HG03520 (cell line): ENCODE results near the gene LILRA2.
"Not testable (repeated sequence)": the region's sequence is repeated elsewhere in the genome, so short reads cannot be mapped to it uniquely, and the experiment has no call there.

Source experiments
- ATAC-seq: cut with Tn5 transposase; IDR thresholded peaks from one replicate; pipeline ENCODE4 v1.9.1; 2021; ENCODE audit warnings: mild to moderate bottlenecking, moderate library complexity; ENCODE audit not compliant: unreplicated experiment

LILRA2 gene

GRCh38 chr19:54608205-54608604 lies 34.6 kb downstream of the LILRA2 start:
- no peak for ATAC-seq

- ATAC-seq = no peak
These were observed 35.2 kb downstream of the LILRA2 start for GRCh38 chr19:54608792-54609191.

- ATAC-seq = no peak
These were observed 35.8 kb downstream of the LILRA2 start for GRCh38 chr19:54609356-54609791.

DNA sequence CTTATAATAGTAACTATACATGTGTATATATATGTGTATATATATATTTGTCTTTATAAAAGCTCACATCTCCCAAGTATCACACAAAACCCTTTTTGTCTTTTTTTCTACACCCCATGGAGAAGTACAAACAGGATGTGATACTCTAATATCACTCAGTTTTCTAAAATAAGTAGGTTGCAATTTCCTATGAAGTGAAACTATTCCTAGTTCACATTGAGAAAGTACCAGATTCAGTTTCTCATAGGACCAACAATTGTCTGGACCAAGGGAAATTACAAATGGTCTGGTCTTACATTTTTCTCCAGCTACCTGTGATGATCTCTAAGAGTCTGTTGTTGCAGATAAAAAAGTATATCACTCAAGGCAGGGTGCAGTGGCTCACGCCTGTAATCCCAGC lies 38.8 kb downstream of the LILRA2 start:
- no peak for ATAC-seq

GRCh38 chr19:54614726-54615125 lies 41.1 kb downstream of the LILRA2 start:
- ATAC-seq = no peak

DNA sequence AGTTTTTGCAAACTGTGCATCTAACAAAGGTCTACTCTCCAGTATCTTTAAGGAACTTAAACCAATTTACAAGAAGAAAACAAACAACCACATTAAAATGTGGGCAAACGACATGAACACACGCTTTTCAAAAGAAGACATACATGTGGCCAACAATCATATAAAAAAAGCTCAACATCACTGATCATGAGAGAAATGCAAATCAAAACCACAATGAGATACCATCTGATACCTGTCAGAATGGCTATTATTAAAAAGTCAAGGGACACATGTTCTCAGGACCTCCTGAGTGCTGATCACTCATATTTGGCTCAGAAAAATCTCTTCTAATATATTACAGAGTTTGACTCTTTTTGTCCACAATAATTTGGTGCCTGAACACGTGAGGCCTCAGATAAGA lies 42.5 kb downstream of the LILRA2 start:
- ATAC-seq = no peak

- peak; percentile 82 for ATAC-seq
These were observed 43.4 kb downstream of the LILRA2 start for GRCh38 chr19:54616821-54617560.

- no peak for ATAC-seq
These were observed 46.9 kb downstream of the LILRA2 start for GRCh38 chr19:54620464-54620863.

DNA sequence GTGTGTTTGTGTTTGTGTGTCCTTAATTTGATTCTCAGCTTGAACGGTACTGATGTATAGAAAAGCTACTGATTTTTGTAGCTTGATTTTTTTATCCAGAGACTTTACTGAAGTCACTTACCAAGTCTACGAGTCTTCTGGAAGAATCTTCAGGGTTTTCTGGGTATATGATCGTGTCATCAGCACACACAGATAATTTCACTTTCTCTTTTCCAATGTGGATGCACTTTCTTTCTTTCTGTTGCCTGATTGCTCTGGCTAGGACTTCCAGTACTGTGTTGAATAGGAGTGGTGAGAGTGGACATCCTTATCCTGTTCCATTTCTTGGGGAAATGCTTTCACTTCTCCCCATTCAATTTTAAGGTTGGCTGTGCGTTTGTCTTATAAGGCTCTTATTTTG lies 48.8 kb downstream of the LILRA2 start:
- ATAC-seq = no peak

DNA sequence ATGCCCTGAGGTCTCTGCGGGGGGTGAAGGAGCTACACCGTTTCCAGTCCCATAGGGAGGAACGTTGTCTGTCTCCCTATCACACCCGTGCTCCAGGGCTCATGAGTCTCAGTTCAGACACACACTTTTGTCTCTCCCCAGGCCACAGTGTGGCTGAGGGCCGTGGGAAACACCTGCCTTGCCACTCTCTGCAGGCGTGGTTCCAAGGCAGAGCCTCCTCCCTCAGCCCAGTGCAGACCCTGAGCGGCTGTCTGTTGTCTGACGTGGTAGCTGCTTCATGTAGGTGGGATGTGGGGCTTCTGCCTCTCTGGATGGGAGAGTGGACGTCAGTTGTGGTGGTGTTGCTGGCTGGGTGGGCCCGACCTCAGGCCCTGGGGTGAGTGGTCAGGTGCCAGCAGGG lies 50.6 kb downstream of the LILRA2 start:
- not testable (repeated sequence) for ATAC-seq

DNA sequence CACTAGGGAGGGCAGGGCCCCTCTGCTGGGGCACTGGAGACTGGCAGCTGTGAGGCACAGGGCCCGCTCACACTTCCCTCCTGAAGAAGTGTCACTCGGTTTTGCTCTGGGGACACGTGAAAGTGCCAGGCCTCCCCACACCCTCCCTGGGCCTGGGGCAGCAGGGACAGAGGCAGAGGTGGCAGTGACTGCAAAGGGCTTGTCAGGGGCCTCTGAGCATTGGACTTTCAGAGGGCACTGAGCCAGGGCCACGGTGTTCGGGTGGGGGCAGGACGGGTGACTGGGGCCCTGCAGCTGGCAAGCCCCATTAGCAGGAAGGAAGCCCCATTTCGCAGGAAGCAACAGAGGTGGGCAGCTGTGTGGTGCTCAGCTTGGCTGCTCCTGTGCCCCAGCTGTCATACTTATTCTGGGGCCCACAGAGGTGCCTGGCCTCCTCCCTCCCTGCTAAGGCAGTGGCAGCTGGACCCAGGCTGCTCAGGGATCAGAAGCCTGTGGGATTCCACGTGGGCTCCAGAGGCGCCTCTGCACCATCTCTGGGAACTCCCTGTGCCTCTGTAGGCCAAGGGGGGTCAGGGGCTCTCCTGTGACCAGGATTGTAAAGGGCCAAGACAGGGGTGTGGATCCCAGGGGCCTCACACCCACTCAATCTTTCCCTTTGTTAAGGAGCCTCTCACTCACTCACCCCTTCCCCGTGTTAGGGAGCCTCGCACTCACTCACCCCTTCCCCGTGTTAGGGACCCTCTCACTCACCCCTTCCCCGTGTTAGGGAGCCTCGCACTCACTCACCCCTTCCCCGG lies 51.5 kb downstream of the LILRA2 start:
- not testable (repeated sequence) for ATAC-seq

- no peak for ATAC-seq
These were observed 53.2 kb downstream of the LILRA2 start for GRCh38 chr19:54626757-54627156.

DNA sequence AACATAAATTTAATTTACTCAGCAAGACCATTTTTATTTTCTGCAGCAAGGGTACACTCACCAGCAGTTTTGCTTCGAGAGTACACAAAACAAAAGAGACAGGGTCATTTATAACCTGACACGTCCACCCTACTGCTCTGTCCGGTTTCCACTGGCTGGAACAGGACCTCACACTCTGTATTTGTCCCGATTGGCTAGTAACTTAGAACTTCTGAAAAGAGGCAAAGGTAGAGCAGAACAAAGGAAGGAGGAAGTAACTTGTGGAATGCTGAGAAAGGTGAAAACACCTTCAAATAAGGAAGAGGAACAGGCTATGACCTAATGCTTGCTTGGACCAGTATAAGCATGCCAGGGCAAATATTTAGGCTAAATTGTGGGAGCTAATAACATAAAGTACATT lies 54.3 kb downstream of the LILRA2 start:
- ATAC-seq = not testable (repeated sequence)

GRCh38 chr19:54630262-54630661 lies 56.7 kb downstream of the LILRA2 start, which contains the start of gene LILRB1:
LILRB1 (plus strand) TSS chr19:54630484; CDS start chr19:54631074, 590 bp downstream.
- not testable (repeated sequence) for ATAC-seq

GRCh38 chr19:54630782-54631181 lies 57.2 kb downstream of the LILRA2 start:
- no peak for ATAC-seq

DNA sequence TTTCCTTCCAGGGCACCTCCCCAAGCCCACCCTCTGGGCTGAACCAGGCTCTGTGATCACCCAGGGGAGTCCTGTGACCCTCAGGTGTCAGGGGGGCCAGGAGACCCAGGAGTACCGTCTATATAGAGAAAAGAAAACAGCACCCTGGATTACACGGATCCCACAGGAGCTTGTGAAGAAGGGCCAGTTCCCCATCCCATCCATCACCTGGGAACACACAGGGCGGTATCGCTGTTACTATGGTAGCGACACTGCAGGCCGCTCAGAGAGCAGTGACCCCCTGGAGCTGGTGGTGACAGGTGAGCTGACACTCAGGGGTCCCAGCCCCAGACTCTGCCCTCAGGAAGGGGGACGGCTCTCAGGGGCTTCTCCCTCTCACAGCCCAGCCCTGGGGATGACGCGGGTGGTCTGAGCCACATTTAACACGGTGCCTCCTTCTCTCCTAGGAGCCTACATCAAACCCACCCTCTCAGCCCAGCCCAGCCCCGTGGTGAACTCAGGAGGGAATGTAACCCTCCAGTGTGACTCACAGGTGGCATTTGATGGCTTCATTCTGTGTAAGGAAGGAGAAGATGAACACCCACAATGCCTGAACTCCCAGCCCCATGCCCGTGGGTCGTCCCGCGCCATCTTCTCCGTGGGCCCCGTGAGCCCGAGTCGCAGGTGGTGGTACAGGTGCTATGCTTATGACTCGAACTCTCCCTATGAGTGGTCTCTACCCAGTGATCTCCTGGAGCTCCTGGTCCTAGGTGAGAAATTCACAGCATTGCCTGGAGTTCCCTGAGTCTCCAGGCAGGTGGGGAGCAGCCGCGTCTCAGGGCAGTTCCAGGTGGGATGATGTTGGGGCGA lies 58.1 kb downstream of the LILRA2 start:
- ATAC-seq = not testable (repeated sequence)

GRCh38 chr19:54632517-54632916 lies 58.9 kb downstream of the LILRA2 start:
- ATAC-seq = not testable (repeated sequence)

DNA sequence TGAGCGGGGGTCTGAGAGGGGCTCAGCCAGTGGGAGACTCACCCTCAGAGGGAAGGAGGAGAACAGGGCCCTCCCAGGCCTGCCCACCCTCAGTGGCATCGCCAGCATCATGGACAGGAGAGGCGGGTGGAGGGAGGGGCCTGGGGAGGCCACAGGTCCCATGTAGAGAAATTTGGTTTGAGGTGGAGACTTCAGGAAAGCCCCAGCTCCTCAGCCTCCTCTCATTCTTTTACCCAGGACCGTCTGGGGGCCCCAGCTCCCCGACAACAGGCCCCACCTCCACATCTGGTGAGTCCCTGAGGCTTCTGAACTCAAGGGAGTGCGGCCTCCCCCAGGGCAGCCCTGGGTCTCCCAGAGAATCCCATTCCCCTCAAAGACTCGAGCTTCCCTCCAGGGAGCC lies 59.8 kb downstream of the LILRA2 start:
- no peak for ATAC-seq

GRCh38 chr19:54636081-54636480 lies 62.5 kb downstream of the LILRA2 start:
- not testable (repeated sequence) for ATAC-seq

- no peak for ATAC-seq
These were observed 65.1 kb downstream of the LILRA2 start for GRCh38 chr19:54638683-54639082.
